HG02610 (cell line): ENCODE measurements around the gene HOXD10.

Experiments
- ATAC-seq: cut with Tn5 transposase; IDR thresholded peaks from one replicate; pipeline ENCODE4 v1.9.1; 2021; ENCODE audit warnings: mild to moderate bottlenecking, moderate library complexity; ENCODE audit not compliant: unreplicated experiment

HOXD10 gene

DNA sequence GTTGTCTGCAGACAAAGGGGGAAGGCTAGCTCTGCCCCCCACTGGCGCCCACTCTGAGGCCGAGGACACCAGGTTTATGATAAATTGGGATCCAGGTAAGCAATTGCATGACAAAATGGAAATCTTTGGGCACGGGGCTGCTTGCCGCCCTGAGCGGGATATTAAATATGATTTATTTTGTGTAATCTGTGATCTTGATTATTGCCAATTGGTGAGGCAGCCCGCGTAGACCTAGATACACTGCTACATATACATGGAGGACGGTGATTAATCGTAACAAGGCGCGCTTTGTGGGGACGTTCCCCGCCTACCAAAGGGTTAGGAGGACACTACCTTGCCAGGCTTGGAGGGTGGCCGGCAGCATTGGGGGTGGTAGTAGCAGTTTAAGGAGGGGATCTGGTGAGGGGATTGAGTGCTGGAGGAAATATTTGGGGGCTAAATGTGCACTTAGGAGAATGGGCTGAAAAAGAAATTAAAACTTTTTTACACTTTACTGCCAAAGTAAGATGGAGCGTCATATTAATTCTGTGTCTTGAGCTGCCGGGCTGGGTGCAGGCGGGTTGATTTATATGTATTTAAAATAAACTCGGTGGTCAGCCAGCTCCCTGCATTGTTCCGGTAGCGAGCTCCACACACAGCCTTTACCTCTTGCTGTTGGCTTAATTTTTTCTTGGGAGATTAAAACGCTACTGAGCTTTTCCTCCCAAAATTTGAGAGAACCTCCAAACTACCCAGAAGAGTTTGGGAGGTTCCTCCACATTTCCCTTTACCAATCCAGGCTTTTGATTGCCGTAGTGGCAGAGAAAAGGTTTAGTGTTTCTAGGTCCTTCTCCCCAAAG lies 44.6 kb downstream of the HOXD10 start:
- ATAC-seq = no peak

DNA sequence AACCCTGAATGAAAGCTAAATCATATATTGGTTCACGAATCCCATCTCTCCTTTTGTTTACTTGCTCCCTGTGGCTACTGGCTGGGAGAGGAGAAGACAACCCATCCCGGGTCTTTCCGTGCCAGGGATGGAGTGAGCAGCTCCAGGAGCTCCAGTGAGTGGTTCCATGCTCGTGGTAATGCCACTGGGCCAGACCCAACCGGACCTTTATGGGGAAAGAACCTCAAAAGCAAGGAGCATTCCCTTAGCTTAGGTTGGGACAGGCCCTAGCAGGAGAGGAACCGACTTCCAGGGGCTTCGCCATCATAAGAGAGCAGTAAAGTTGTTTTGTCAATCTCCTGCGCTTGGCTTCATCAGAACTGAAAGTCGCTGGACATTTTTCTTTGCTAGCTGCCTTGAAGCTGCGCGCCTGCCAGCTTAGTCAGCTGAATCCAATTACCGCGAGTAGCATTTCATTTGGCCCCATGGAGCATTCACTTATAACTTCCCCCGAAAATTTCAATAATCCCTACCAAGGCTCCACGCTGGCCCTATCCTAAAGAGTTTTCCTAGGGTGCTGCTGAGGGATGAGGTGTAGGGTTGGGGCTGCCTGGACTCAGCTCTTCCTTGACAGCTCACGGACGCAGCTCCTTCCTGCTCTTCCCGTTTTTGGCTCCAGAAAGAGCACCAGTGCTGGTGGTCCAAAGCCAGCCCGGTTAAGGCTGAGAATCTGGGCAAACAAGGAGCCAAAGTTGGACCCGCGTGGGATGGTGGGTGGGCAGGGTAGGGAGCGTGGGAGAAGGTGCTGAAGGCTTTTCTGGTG lies 45.4 kb downstream of the HOXD10 start:
- ATAC-seq = no peak

GRCh38 chr2:176162911-176163671 lies 46.5 kb downstream of the HOXD10 start:
- ATAC-seq = no peak

DNA sequence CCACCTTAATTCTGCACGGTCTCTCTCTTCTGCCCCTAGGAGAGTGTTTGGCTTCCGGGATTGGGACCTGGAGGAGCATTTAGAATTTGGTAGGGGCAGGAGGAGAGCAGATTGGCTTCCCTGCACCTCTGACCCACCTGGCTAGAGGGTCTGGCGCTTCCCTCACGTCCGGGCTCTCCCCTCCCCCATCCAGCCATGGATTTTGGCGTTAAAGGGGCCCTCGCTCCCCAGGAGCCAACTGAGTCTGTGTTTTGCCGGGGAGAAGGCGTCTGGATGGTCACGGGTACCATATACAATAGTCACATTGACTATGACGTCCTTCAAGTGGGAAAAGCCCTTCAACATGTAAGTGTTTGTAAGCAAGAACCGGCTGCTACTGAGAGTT lies 47.1 kb downstream of the HOXD10 start:
- no peak for ATAC-seq

GRCh38 chr2:176164201-176164600 lies 47.6 kb downstream of the HOXD10 start:
- ATAC-seq = no peak

GRCh38 chr2:176164611-176165369 lies 48.2 kb downstream of the HOXD10 start:
- ATAC-seq = no peak

DNA sequence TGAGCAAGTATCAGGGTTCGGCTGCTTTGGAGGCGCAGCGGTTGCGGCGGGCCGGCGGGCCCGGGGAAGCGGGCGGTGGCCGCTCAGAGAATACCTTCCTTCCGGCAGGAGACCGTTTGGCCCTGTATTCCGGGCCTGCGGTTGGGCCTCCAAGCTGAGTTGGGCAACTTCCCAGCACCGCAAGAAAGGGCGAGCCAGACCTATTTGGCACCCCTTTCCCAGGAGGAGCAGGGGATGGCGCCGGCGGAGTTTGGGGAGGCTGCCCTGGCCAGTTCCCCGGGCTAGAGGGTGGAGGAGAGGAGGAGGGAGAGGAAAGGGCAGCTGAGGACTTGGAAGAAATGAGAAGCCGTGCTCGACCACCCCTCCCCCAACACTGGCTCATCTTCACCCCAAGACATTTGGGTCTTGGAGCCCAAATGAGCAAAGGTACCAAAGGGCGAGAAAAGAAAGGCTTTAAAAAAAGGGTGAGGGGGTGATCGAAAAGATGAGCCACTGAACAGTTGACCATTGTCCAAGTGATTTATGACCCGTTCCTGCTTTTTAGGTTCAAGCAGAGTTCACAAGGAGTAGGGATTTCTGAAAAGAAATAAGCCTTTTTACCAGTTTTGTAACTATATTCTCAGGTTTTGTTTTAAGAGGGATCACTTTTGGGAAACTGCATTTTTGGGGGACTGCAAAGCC lies 48.9 kb downstream of the HOXD10 start:
- ATAC-seq = no peak

DNA sequence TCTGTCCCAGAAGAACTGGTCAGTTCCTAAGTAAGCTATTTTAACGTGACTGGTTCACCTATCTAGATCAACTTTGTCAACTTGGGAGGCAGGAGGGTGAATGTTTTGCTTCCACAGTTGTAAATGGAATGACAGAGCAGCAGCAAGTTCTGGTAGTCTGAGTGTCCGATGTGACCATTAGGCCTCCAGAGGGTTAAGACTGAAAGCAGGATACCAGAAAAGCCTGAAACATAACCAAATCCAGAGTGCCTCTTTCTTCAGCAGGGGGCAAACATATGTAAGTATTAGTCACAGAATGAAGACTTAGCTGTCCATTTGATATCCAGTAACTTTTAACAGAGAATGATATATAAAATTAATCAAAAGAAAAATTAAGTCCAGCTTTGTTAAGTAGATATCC lies 49.7 kb downstream of the HOXD10 start:
- ATAC-seq = no peak

DNA sequence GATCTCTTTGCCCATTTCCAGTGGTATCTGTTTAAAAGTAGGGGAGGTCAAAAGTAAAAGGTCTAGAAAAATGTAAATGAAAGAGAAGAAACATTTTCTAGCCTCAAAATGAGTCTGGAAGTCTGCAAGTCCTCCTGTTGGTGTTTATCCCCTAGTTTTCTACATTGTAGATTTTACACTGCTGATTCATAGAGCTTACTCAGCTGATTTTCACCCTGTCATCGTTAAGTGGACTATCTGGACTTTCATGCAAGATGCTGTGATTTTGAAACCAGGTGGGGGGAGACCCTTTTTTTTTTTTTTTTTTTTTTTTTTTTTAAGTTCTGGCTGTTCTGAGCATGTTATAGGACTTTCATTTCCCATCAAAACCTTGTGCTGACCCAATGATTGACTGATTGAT lies 50.8 kb downstream of the HOXD10 start:
- no peak for ATAC-seq

GRCh38 chr2:176169181-176169580 lies 52.6 kb downstream of the HOXD10 start:
- ATAC-seq = no peak
